Kidney (tissue), 14 donors: ENCODE measurements around the gene TBXT. TPM values are rescaled to one million over a fixed set of nuclear protein-coding genes. Genes with fewer than 3 reads are reported as not detected.
"Not testable (repeated sequence)": the region's sequence is repeated elsewhere in the genome, so short reads cannot be mapped to it uniquely, and the experiment has no call there.

Experiments used
- DNase-seq, 5 donors: peaks; one replicate each; pipeline ENCODE4 v3.0.0-alpha.2; 2013 to 2020
- FAIRE-seq: peaks from 2 replicates; lab custom pipeline; 2012; peaks lifted over from hg19 to GRCh38; lab: Jason Lieb, UNC
- H3K27ac ChIP-seq, 2 donors: one replicate each; pipeline ENCODE4 v1.7.0; 2013; ENCODE audit warnings: low read depth in 2 of 2, low read length in 2 of 2, inconsistent platforms in 1 of 2
- H3K27me3 ChIP-seq: one replicate; pipeline ENCODE4 v1.7.1; 2013; ENCODE audit warnings: low read length, inconsistent platforms; ENCODE audit not compliant: control insufficient read depth, insufficient read depth
- H3K36me3 ChIP-seq, 3 donors: one replicate each; pipeline versions ENCODE4 v1.7.0 to v1.7.1; 2013; ENCODE audit warnings: low read length in 3 of 3, control low read depth in 1 of 3, inconsistent platforms in 1 of 3; ENCODE audit not compliant: insufficient read depth in 3 of 3, control insufficient read depth in 2 of 3
- H3K4me1 ChIP-seq, 3 donors: one replicate each; pipeline versions ENCODE4 v1.7.0 to v1.7.1; 2013; ENCODE audit warnings: low read length in 3 of 3, inconsistent platforms in 1 of 3, low read depth in 1 of 3; ENCODE audit not compliant: control insufficient read depth in 2 of 3, insufficient read depth in 2 of 3
- H3K4me3 ChIP-seq, 3 donors: one replicate each; pipeline versions ENCODE4 v1.7.0 to v1.8.1; 2013; ENCODE audit warnings: low read length in 3 of 3, control low read depth in 1 of 3, inconsistent platforms in 1 of 3
- H3K9ac ChIP-seq, 3 donors: one replicate each; pipeline versions ENCODE4 v1.7.0 to v1.7.1; 2013; ENCODE audit warnings: low read length in 3 of 3, control low read depth in 1 of 3, inconsistent platforms in 1 of 3
- H3K9me3 ChIP-seq, 3 donors: one replicate each; pipeline versions ENCODE4 v1.7.0 to v1.7.1; 2013; ENCODE audit warnings: low read length in 3 of 3, control low read depth in 1 of 3, inconsistent platforms in 1 of 3; ENCODE audit not compliant: control insufficient read depth in 2 of 3, insufficient read depth in 1 of 3
- CTCF ChIP-seq: IDR thresholded peaks from 3 replicates; pipeline ENCODE4 v1.5.1; 2012; ENCODE audit warnings: mild to moderate bottlenecking, moderate library complexity, borderline replicate concordance; ENCODE audit not compliant: insufficient read depth; ENCODE audit errors: extremely low read depth
- intact Hi-C: fragments of 100-400 bp; cut with DNase I; formaldehyde crosslinking; loops from one replicate; pipeline ENCODE4 v1.11.1; 2022
- polyA plus RNA-seq: library from polyadenylated mRNA; stranded (reverse); fragments of 350-450 nt; fragmentation: Illumina TruSeq; extraction: RNeasy Lipid Tissue Mini Kit (QIAGEN cat#74804); gene quantifications from one replicate; pipeline ENCODE4 v1.2.3, GENCODE V29; 2014; ENCODE audit warnings: low read depth, low replicate concordance; ENCODE audit not compliant: insufficient read depth
- total RNA-seq: library from RNA; stranded (reverse); fragmentation: NEBNext Ultra II Directional; extraction: Animal tissue kit (Norgen Biotek cat#: 25700); gene quantifications from one replicate; pipeline ENCODE4 v1.2.1, GENCODE V29; 2021
- donor health status: control.
- donor health status: control.
- donor health status: control.
- donor health status: control.
- donor health status: control.
- donor health status: DM: yes; HTN: yes; CAD: no.
- donor health status: Normal renal cell carcinoma (clear cell type).

TBXT gene
- total and polyA plus RNA-seq, 2 donors from 2014 or later, result not detected

- Histone ChIP-seq H3K4me3 (no peak overlapping the region), H3K9me3 (peaks cover 0 to 2% (median 0%) of the 10 kb centered on the region in 3 donors), H3K36me3 (no peaks in the 10 kb centered on the region), H3K9ac (no peak overlapping the region), H3K4me1 (no peaks in the 10 kb centered on the region), H3K27me3 (no peaks in the 10 kb centered on the region), H3K27ac (no peak overlapping the region)
- no peak for TF ChIP-seq CTCF
- FAIRE-seq (no peak), DNase-seq (no peak)
- intact Hi-C loops, result no loop called here
These were observed 39.8 kb downstream of the TBXT start for GRCh38 chr6:166127624-166128472.

- intact Hi-C loops, FAIRE-seq, DNase-seq: not testable (repeated sequence)
These were observed 44.5 kb downstream of the TBXT start for GRCh38 chr6:166123115-166123514.

GRCh38 chr6:166121726-166122125, 45.9 kb downstream of the TBXT start:
- Histone ChIP-seq H3K4me1 (no peaks in the 10 kb centered on the region), H3K36me3 (no peaks in the 10 kb centered on the region), H3K27me3 (no peaks in the 10 kb centered on the region), H3K4me3 (no peak overlapping the region), H3K9ac (no peak overlapping the region), H3K9me3 (no peaks in the 10 kb centered on the region), H3K27ac (no peak overlapping the region)
- FAIRE-seq, result no peak
- no peak for TF ChIP-seq CTCF
- intact Hi-C loops, result no loop called here
- DNase-seq, result peak in 2 of 5 donors; percentile 15 to 22

More at GRCh38 chr6:166123115-166123514, 44.5 kb downstream of the TBXT start:
- H3K4me3 ChIP-seq, H3K9me3 ChIP-seq, H3K9ac ChIP-seq, H3K27me3 ChIP-seq, H3K36me3 ChIP-seq, H3K27ac ChIP-seq, H3K4me1 ChIP-seq: not testable (repeated sequence)

GRCh38 chr6:166119116-166119911, 48.3 kb downstream of the TBXT start:
- DNase-seq (peak in 2 of 5 donors; percentile 16 to 24), FAIRE-seq (no peak)
- H3K36me3 ChIP-seq, result no peaks in the 10 kb centered on the region
- H3K27me3 ChIP-seq, result no peaks in the 10 kb centered on the region
- H3K27ac ChIP-seq, result no peak overlapping the region
- peaks cover 0 to 8% (median 0%) of the 10 kb centered on the region in 3 donors for H3K9me3 ChIP-seq
- TF ChIP-seq CTCF, result no peak
- H3K4me1 ChIP-seq, result no peaks in the 10 kb centered on the region
- intact Hi-C loops, result no loop called here
- no peak overlapping the region for H3K9ac ChIP-seq
- no peak overlapping the region for H3K4me3 ChIP-seq
